GM12875 (cell line): ENCODE measurements around the gene SHB.

Experiments
- H3K4me3 ChIP-seq: one replicate; pipeline ENCODE4 v1.5.1; 2011; ENCODE audit warnings: low read depth, low read length, control low read depth
- CTCF ChIP-seq: IDR thresholded peaks from 2 replicates; pipeline ENCODE4 v1.5.1; 2011; ENCODE audit warnings: low read depth, mild to moderate bottlenecking, control low read depth, inconsistent platforms, low read length, moderate library complexity, borderline replicate concordance; ENCODE audit not compliant: insufficient read depth

Gene SHB

DNA sequence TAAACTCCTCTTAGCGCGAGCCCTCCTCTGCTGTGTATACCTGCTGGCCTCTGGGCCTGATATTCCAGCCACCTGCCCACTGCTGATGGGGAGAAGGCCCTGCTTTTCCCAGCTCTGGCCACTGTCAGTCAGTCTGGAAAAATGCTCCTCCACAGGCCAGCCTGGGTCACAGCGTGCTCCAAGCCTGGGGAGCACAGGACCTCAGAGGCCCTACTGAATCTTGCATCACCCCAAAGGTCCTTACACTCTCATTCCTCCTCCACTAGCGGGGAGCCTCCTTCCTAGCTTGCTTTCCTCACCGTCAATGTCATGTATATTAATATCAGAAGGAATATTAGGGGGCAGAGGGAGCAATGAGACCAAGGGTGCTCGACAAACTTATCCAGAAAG lies 73.7 kb downstream of the SHB start:
- no peak for TF ChIP-seq CTCF
- H3K4me3 ChIP-seq, result no peak overlapping the region

DNA sequence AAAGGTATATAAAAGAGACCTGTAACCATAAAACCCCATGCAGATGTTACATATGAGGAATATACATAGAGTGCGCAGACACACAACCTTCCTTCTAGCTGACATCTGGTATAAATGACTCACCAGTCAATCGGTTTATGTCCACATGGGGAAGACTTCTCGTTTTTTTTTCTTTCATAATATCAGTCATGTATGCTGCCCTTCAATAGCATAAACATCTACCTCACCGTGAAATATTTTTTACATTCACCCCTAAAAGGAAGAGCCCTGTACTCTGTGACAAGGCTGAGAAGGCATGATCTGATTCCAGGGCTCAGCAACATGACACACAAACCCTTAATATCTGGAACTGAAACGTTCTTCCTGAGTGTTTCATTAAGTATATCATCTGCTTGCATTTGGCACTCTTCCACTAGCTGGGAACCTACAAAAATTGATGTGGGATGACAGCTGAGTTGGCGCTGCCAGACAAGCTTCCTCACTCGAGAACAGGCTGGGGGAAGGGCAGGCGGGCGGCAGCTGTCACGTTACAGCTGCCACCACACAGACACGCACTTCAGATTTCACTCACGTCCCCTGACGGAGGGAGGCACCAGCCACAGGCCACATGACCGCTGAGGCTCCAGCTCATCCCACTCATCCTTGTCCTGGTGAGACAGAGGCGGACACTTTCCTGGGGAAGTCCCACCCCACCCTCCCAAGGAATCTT lies 74.2 kb downstream of the SHB start:
- no peak overlapping the region for H3K4me3 ChIP-seq
- TF ChIP-seq CTCF, result no peak

DNA sequence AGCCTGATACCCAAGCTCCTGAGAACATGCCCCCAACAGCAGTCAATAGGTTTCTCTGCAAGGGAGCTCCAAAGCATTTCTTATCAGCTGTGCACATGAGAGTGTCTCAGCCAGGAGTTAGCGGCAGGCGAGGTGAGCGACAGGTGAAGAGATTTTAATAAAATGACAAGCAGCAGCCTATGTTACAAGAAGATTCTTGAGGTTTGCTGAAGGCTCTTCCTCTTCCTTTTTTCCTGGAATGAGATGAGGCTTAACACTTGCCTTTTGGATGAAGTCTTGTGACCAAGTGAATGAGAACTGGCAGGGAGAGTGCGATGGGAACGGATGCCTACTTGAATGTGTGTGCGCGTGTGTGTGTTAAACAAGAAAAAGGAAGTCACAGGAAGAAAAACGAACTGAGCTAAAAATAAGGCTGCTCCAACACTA lies 76.1 kb downstream of the SHB start:
- H3K4me3 ChIP-seq, result no peak overlapping the region
- TF ChIP-seq CTCF, result no peak

- no peak overlapping the region for H3K4me3 ChIP-seq
- no peak for TF ChIP-seq CTCF
These were observed 78.5 kb downstream of the SHB start for GRCh38 chr9:37990404-37991015.

- no peak for TF ChIP-seq CTCF
- H3K4me3 ChIP-seq, result no peak overlapping the region
These were observed 79.3 kb downstream of the SHB start for GRCh38 chr9:37989701-37990100.

GRCh38 chr9:37988602-37989001 lies 80.4 kb downstream of the SHB start:
- no peak for TF ChIP-seq CTCF
- H3K4me3 ChIP-seq, result no peak overlapping the region

DNA sequence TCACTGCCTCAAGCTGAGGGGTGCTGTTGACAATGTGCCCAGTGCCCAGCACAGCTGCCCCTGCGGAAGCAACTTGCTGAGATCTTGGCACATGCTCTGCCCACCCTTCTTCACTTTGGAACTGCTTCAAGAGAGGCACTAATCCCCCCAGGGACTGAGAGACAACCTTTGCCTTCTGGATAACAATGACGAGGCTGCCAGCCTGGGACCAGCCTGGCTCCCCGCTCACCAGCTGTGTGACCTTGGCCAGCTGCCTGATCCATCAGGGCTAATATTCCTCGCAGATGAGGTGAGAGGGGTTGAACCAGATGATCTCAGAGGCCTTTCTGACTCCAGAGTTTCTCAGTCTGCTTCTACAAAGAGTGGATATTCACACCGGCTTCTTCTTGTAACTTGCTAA lies 81.0 kb downstream of the SHB start:
- no peak overlapping the region for H3K4me3 ChIP-seq
- no peak for TF ChIP-seq CTCF
